Measurements from ENCODE around the gene IL1RAPL2.
A peak's percentile ranks its signal among the peaks of the same experiment; 100 is the strongest.
"Not testable (repeated sequence)": the region's sequence is repeated elsewhere in the genome, so short reads cannot be mapped to it uniquely, and the experiment has no call there.

The IL1RAPL2 gene

GRCh38 chrX:104863466-104863865, 297.5 kb downstream of the IL1RAPL2 start:
- FAIRE-seq = no peak

DNA sequence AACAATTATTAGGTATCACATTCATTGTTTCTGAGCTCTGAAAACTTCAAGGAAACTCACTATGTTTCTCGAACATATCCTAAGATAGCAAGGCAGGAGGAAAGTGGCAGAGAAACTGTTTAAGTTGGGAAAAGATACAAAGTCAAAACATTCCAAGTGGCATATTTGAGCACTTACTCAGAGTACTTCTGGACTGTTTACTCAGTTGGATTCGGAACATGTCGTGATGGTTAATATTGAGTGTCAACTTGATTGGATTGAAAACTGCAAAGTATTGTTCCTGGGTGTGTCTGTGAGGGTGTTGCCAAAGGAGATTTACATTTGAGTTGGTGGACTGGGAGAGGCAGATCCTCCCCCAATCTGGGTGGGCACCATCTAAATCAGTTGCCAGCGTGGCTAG, 298.3 kb downstream of the IL1RAPL2 start:
- FAIRE-seq = no peak

- no peak for FAIRE-seq
These were observed 311.5 kb downstream of the IL1RAPL2 start for GRCh38 chrX:104877504-104877903.

DNA sequence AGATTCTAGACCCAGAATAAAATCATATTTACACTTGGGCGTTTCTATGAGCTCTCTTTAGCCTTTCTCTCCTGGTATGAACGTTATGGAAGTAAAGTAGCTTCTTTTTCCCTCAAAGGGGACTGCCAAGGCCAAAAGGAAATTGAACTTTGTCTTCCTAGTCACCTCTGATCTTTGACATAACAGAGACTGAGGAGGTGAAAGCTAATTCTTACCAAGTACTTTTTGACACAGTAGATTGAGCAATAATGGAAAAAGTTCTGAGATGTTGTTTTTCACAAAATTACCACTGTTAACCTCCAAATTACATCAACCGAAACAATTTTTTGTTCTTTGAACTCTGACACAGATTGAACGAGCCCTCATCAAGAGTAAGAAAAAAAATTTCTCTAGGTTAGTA, 336.1 kb downstream of the IL1RAPL2 start:
- no peak for FAIRE-seq

GRCh38 chrX:104909694-104910093, 343.7 kb downstream of the IL1RAPL2 start:
- FAIRE-seq = not testable (repeated sequence)

DNA sequence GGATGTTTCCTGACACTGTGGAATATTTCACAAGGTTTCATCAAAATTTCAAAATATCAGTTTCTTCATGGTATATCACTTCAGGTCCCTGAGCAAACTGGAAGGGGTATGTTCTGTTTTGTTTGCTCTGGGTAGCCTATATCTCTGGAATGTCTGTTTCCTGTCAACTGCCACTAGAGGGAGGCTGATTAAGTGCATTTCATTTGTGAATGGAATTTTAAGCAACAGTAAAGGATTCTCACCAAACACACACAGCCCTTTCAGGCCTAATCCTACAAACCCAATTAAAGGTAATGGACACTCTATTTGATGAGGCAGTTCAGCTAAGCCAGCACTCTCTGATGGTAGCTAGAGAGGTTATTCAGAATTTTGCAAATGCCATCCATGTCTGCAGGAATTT, 347.3 kb downstream of the IL1RAPL2 start:
- no peak for FAIRE-seq

GRCh38 chrX:104914686-104915085, 348.7 kb downstream of the IL1RAPL2 start:
- not testable (repeated sequence) for FAIRE-seq

DNA sequence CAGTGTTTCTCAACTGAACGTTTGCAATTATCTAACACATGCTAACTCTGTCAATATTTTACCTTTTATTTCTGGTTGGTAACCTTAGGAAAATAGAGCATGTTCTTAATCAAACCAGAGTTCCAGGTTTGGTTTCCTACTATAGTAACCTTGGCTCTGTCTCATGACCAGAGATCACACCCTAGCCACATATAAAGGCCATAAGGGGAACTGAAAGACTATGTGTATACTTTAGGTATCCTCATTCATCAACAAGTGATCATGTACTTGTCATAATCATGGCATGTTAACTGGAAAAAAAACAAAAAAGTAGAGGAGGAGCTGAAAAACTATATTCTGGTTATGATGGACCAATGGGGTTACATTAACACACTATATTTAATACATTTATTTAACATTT, 352.1 kb downstream of the IL1RAPL2 start:
- no peak for FAIRE-seq

- FAIRE-seq = no peak
These were observed 355.7 kb downstream of the IL1RAPL2 start for GRCh38 chrX:104921584-104922205.

DNA sequence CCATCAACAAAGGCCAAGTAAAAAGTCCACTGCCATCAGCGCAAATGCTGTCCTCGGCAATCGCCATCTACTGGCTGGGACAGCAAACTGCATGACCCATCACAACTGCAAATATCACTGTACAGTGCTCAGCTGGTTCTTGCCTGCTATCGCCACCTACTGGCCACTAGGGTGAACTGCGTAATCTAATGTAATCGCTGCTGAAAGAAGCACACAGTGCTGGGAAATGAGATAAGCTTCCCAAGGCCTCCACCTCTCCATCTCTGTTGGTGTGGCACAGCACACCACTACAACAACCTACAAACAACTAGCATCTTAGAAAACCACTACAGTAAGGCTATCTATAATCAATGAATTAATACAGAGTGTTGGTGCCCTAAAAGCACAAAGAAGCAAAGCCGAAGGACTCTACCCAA, 356.2 kb downstream of the IL1RAPL2 start:
- no peak for FAIRE-seq

DNA sequence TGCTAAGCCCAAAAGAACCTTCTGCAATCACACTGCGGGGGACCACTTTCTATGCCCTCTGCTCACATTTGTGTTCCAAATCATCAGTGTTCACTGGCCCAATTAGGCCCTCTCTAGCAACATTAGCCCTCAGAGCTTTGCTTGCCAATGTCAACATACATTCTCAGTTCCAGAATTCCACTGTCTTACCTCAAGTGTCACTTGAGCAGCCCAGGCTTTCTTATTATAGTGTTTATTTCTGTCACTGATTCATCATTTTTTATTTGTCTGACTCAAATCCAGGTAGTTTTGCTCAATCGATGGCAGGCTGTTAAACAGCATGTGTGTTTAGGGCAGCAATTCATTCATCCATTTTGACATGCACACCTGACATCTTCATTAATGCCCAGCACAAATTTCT, 363.3 kb downstream of the IL1RAPL2 start:
- FAIRE-seq = no peak

GRCh38 chrX:104935581-104935980, 369.6 kb downstream of the IL1RAPL2 start:
- no peak for FAIRE-seq

- no peak for FAIRE-seq
These were observed 387.3 kb downstream of the IL1RAPL2 start for GRCh38 chrX:104953251-104953650.

DNA sequence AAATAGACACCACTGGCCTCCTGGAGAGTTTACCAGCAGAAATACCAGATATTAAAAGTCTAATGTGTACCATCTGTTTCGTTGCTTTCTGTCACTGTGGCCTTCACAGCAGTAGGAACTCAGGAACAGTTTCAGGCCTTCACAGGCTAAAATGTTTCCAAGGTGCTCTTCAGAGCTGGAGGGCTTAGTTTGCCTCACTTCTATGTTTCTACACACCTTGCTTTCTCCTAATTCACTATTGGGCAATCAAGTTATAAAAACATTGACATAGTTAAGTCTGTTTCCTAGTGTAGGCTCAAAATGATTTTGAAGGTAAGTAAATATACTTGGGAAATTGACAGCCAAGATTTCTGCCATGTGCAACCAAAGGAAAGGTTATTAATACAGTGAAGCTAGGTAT, 395.9 kb downstream of the IL1RAPL2 start:
- no peak for FAIRE-seq

DNA sequence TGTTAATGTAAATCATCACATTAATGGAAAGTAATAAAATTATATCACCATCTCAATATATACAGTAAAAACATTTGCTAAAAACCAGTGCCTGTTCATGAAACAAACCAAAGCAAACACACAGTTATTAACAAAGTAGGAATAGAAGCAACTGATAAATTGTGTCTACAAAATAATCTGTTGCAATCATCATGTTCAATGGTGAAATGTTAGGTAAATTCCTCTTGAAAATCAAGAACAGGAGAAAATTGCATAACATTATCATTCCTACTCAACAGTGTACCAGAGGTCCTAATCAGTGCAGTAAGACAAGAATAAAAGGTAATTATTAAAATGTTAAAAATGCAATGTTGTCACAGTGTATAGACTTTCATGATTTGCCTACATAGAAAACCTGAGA, 402.2 kb downstream of the IL1RAPL2 start:
- FAIRE-seq = no peak

GRCh38 chrX:104972737-104973136, 406.7 kb downstream of the IL1RAPL2 start:
- peak; percentile 61 for FAIRE-seq

- no peak for FAIRE-seq
These were observed 421.1 kb downstream of the IL1RAPL2 start for GRCh38 chrX:104987063-104987462.

GRCh38 chrX:104988038-104988437, 422.0 kb downstream of the IL1RAPL2 start:
- FAIRE-seq = no peak

- no peak for FAIRE-seq
These were observed 429.5 kb downstream of the IL1RAPL2 start for GRCh38 chrX:104995546-104995945.

DNA sequence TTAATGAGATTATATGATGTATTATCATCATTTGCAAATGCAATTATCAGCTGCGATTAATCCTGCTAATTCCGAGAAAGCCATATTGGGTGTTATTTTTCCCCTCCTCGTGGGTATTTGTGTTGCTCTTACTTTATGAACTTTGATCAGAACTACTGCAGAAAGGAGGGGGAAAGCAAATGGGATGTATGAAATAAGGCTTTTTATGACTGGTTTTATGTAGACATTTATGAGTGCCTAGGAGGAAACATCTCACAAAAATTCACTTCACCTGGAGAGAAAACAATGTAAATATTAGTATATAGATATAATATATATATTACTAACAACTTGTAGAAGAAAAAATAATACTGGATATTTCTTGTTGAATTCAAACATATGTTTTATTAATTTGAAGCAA, 440.1 kb downstream of the IL1RAPL2 start:
- FAIRE-seq = no peak

DNA sequence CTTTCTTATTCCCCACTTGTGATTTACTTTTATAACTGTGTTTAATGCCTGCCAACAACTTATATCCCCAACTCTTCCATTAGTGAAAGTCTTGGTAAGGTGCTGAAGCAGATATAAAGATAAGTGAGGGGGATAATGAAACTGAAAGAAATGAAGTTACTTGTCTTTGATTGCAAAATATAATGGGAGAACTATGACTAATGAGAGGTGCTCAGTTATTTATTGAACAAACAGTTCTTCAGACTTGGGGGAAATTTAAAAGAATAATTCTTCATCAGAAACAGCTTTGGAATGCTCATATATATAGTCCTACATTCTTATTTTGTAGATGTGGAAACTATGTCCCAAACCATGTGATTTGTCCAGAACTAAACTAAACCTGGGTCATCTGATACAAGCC, 441.0 kb downstream of the IL1RAPL2 start:
- no peak for FAIRE-seq

DNA sequence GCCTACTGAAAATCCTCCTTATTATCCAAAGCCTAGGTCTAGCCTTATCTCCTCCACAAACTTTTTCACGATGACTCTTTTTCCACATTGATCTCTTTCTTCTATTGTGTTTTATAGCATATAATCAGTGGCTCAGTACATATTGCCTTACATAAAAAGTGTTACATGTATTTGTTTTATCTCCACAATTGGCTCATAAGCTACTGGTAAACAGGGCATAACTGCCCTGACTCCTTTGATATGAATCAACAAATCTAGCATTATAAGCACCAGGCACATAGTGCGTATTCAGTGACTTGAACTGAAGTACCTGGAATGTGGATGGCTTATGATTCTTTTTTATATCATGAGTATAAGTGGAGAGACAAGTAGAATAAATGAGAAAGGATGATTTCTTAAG, 447.7 kb downstream of the IL1RAPL2 start:
- no peak for FAIRE-seq

DNA sequence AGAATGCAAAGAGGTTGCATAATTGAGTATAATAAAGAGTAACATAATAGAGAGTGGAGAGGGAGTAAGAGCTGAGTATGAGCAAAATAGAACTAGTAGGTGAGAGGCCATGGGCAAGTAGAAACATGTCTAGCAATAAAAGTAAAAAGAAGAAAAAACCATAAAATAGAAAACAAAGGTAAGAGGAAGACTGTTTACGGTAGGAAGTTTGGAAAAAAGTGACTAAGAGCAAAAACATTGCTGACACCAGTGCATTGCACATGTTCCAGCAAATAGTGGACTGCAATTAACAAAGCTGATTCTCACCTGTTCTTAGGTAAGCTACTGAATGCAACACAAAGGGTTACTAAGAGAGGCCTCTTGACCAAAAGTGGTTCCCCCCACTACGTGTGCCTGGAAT, 451.6 kb downstream of the IL1RAPL2 start:
- no peak for FAIRE-seq

DNA sequence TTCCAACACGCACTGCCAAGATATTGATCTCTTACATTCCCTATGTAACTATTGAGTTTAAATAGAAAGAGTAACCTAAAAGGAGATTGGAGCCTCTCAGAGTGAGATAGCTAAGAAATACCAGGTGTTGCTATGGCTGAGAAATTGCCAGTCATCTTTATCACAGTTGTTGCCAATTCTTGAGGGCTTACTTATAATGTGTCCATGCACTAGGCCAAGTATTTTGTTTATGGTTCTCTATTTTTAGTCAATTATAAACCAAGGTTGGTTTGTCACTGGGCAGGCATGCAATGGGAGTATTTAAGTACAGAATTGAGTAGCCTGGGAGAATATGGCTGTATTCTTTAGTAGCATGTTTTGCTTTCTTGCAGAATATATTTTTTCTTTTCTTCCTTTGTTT, 452.9 kb downstream of the IL1RAPL2 start:
- no peak for FAIRE-seq

DNA sequence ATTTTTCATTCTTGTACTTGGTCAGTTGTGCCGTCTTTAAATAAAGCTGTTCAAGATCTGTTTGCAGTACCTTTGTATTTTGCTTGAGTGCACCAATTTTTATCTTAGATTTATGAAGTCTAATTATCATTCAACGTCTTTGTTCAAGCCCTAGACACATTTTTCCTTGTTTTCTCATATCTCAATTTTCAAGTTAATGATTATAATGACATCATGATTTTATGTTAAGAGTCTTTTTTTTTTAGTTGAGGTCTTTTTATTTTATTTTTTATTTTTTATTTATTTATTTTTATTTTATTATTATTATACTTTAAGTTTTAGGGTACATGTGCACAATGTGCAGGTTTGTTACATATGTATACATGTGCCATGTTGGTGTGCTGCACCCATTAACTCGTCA, 463.0 kb downstream of the IL1RAPL2 start:
- FAIRE-seq = not testable (repeated sequence)

All from endometrium (tissue), 2 donors.